Keratinocyte (primary cell): ENCODE measurements around the gene APRT.

Experiments used
- EZH2 ChIP-seq: IDR thresholded peaks from one replicate; pipeline ENCODE4 v1.6.1; 2012; ENCODE audit warnings: inconsistent platforms, mild to moderate bottlenecking, low read length, moderate library complexity
- TF ChIP-seq, protein P1 (sequence below), 3 experiments: IDR thresholded peaks in 1 of 3; conservative IDR thresholded peaks in 1 of 3; optimal IDR thresholded peaks in 1 of 3; 2 replicates in 2 of 3; 3 replicates in 1 of 3; pipeline versions ENCODE3 to v1.5.1; 2011; ENCODE audit warnings: low read length in 3 of 3, mild to moderate bottlenecking in 3 of 3, moderate library complexity in 2 of 3, control low read depth in 1 of 3, inconsistent platforms in 1 of 3; ENCODE audit not compliant: insufficient read depth in 2 of 3; ENCODE audit errors: extremely low read depth in 1 of 3

DNA sequence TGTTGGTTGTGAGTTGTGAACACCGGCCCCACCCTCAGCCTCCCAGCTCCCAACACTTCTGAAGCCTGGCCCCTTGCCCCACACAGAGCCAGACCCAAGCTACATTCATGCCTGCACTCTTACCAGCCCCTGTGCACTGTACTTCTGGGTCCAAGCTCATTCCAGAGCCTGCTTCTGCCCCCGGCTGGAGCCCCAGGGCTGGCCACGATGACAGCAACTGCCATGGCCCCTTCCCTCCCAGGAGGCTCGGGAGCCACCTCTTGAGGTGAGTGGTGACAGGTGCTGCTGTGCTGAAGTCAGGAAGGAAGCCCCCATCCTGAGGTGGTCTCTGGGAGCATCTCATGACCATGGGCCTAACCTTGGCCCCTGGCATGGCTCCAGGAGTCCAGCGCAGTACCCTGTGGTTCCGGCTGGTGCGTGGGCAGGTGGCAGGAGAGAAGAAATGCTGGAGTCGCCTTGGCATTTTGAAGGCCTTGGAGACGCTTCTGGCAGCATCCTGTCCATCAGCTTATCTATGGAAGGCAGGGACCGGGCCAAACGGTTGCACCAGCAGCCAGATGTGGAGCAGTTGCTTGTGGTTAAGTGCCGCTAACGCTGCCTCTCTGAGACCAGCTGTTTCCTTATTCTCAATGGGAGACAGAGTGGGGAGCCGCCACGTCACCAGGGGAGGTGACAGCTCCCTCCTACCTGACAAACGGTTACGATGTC lies 12.0 kb downstream of the APRT start:
- no peak for TF ChIP-seq EZH2
- TF ChIP-seq, protein P1, sequence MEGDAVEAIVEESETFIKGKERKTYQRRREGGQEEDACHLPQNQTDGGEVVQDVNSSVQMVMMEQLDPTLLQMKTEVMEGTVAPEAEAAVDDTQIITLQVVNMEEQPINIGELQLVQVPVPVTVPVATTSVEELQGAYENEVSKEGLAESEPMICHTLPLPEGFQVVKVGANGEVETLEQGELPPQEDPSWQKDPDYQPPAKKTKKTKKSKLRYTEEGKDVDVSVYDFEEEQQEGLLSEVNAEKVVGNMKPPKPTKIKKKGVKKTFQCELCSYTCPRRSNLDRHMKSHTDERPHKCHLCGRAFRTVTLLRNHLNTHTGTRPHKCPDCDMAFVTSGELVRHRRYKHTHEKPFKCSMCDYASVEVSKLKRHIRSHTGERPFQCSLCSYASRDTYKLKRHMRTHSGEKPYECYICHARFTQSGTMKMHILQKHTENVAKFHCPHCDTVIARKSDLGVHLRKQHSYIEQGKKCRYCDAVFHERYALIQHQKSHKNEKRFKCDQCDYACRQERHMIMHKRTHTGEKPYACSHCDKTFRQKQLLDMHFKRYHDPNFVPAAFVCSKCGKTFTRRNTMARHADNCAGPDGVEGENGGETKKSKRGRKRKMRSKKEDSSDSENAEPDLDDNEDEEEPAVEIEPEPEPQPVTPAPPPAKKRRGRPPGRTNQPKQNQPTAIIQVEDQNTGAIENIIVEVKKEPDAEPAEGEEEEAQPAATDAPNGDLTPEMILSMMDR (optimal IDR thresholded peaks at IDR 0.05 in 1 of 3, IDR thresholded peaks at IDR 0.05 in 1 of 3, conservative IDR thresholded peaks at IDR 0.05 in 1 of 3; ENCODE audit: extremely low read depth in 1 of 3, insufficient read depth in 2 of 3, low read length in 3 of 3), result no peak
